Uterus (tissue), 4 donors: ENCODE data around the gene PHLDB3. TPM values are rescaled to one million over a fixed set of nuclear protein-coding genes. Genes with fewer than 3 reads are reported as not detected.

Experiments
- DNase-seq, 2 donors: peaks; one replicate each; pipeline ENCODE4 v3.0.0-alpha.2; 2019 to 2020
- H3K27ac ChIP-seq, 2 donors: fragments of 200-600 bp; sonication (generic); 1 replicate in 1 of 2; 2 replicates in 1 of 2; pipeline ENCODE4 v1.5.1; 2016 to 2018
- H3K27me3 ChIP-seq, 2 donors: fragments of 200-600 bp; sonication (generic); one replicate each; pipeline ENCODE4 v1.5.1; 2018 to 2019; ENCODE audit warnings: control low read depth in 1 of 2
- H3K36me3 ChIP-seq, 2 donors: fragments of 200-600 bp; sonication (generic); one replicate each; pipeline ENCODE4 v1.5.1; 2019; ENCODE audit warnings: control low read depth in 1 of 2
- H3K4me1 ChIP-seq, 2 donors: fragments of 200-600 bp; sonication (generic); one replicate each; pipeline ENCODE4 v1.5.1; 2018 to 2019; ENCODE audit warnings: control low read depth in 1 of 2
- H3K4me3 ChIP-seq, 2 donors: fragments of 200-600 bp; sonication (generic); 1 replicate in 1 of 2; 2 replicates in 1 of 2; pipeline ENCODE4 v1.5.1; 2018 to 2019; ENCODE audit warnings: mild to moderate bottlenecking in 1 of 2
- H3K9me3 ChIP-seq, 2 donors: fragments of 200-600 bp; sonication (generic); one replicate each; pipeline ENCODE4 v1.5.1; 2019; ENCODE audit warnings: control low read depth in 1 of 2
- POLR2A ChIP-seq, 2 donors: fragments of 450-650 bp; IDR thresholded peaks; one replicate each; pipeline ENCODE4 v1.6.1; 2016; ENCODE audit warnings: antibody characterized with exemption in 2 of 2, mild to moderate bottlenecking in 1 of 2, moderate library complexity in 1 of 2
- intact Hi-C: fragments of 100-400 bp; cut with DNase I; formaldehyde crosslinking; loops from one replicate; pipeline ENCODE4 v1.15.1; 2023; ENCODE audit warnings: low total_unique reads
- total RNA-seq, 4 donors: library from RNA; depleted of rRNA in 3 of 4; stranded (reverse); fragments of >200 nt in 3 of 4; gene quantifications; one replicate each; pipeline versions ENCODE4 v1.1.0 to v1.2.4, GENCODE V29; 2014 to 2023
- TF ChIP-seq, protein P1 (sequence below), 4 experiments: fragments of 200-600 bp in 2 of 4; fragments of 450-650 bp in 2 of 4; sonication (generic) in 2 of 4; IDR thresholded peaks; one replicate each; pipeline ENCODE4 v1.5.1; 2016 to 2019; ENCODE audit warnings: antibody characterized with exemption in 4 of 4, mild to moderate bottlenecking in 2 of 4, moderate library complexity in 1 of 4
- donor health status: DM: yes; HTN: yes; CAD: no.

PHLDB3 gene
- total RNA-seq, 4 donors from 2014 or later, result 0.51 to 27.1 (median 6.1) TPM

DNA sequence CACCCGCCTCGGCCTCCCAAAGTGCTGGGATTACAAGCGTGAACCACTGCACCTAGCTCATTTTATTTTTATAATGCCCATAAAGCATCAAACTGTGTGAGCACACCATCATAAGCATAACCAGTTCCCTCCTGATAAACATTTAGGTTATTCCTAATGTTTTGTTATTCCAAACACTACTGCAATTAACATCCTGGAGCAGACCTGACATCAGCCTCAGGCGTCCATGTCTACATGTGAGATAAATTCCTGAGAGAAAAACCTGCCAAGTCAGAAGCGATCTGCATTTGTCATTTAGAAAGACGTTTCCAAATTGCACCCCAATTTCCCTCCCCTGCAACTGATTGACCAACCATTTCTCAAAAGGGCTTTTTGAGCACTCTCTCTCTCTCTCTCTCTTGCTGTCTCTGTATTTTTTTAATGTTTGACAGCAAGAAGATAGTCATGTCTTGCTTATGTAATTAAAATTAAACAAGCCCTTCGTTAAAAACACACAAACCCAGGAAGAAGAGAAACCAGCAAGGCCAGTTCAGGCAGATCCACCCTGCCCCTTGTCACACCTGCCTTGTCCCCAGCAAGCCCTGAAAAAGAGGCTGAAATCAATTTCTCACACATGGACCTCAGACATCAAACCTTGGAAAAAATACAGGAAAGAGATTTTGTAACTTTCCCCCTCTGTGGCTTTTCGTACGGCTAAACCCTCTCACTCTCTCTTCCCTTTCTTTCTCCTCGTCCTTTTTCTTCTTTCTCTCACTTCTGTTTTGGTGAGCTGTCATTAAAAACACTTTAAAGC lies 49.0 kb downstream of the PHLDB3 start:
- intact Hi-C loops, result no loop called here
- no peak for DNase-seq
- no peaks in the 10 kb centered on the region for H3K36me3 ChIP-seq
- H3K4me3 ChIP-seq, result no peak overlapping the region
- no peak for TF ChIP-seq POLR2A (IDR thresholded peaks at IDR 0.05)
- TF ChIP-seq, protein P1, sequence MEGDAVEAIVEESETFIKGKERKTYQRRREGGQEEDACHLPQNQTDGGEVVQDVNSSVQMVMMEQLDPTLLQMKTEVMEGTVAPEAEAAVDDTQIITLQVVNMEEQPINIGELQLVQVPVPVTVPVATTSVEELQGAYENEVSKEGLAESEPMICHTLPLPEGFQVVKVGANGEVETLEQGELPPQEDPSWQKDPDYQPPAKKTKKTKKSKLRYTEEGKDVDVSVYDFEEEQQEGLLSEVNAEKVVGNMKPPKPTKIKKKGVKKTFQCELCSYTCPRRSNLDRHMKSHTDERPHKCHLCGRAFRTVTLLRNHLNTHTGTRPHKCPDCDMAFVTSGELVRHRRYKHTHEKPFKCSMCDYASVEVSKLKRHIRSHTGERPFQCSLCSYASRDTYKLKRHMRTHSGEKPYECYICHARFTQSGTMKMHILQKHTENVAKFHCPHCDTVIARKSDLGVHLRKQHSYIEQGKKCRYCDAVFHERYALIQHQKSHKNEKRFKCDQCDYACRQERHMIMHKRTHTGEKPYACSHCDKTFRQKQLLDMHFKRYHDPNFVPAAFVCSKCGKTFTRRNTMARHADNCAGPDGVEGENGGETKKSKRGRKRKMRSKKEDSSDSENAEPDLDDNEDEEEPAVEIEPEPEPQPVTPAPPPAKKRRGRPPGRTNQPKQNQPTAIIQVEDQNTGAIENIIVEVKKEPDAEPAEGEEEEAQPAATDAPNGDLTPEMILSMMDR (IDR thresholded peaks at IDR 0.05), result no peak
- H3K27ac ChIP-seq, result no peak overlapping the region
- H3K4me1 ChIP-seq, result no peaks in the 10 kb centered on the region
- H3K27me3 ChIP-seq, result no peaks in the 10 kb centered on the region
- no peaks in the 10 kb centered on the region for H3K9me3 ChIP-seq

DNA sequence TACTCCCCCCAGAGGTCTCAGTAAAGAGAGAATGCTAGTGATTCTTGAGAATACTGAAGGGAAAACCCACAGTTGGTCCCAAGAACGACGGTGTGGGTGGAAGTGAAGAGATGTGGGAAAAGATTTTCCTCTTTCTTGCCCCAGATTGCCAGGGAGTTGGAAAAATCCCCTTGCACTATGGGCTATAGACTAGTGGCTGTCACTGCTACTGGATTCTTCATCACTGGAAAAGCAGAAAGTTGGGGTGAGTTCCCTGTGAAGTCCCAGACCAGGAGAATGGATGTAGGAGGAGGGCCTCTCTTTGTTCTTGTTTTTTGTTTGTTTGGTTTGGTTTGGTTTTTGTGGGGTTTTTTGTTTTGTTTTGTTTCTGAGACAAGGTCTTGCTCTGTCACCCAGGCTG lies 50.5 kb downstream of the PHLDB3 start:
- no peak for DNase-seq
- intact Hi-C loops, result no loop called here
- no peaks in the 10 kb centered on the region for H3K4me1 ChIP-seq
- no peaks in the 10 kb centered on the region for H3K9me3 ChIP-seq
- no peak overlapping the region for H3K4me3 ChIP-seq
- H3K36me3 ChIP-seq, result no peaks in the 10 kb centered on the region
- no peaks in the 10 kb centered on the region for H3K27me3 ChIP-seq
- no peak overlapping the region for H3K27ac ChIP-seq
- no peak for TF ChIP-seq POLR2A (IDR thresholded peaks at IDR 0.05)
- TF ChIP-seq, protein P1 (IDR thresholded peaks at IDR 0.05), result no peak

DNA sequence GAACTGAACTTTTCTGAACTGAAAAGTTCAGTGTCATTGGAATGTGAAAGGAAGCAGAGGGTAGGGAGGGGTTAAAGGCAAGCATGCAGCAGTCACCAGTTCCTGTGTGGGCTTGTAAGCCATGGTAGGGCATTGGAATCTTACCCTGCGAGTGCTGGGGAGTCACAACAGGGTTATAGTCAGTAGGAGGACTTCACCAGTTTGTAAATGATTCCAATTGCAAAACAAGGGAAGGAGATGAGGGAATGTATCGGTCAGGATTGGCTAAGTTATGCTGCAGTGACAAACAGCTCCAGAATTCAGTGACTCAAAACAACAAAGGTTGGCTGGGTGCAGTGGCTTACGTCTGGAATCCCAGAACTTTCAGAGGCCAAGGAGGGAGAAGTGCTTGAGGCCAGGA lies 52.0 kb downstream of the PHLDB3 start:
- Histone ChIP-seq H3K36me3 (no peaks in the 10 kb centered on the region), H3K4me1 (no peaks in the 10 kb centered on the region), H3K27me3 (no peaks in the 10 kb centered on the region), H3K27ac (no peak overlapping the region), H3K4me3 (no peak overlapping the region), H3K9me3 (no peaks in the 10 kb centered on the region)
- intact Hi-C loops, result no loop called here
- DNase-seq, result no peak
- TF ChIP-seq, protein P1 (IDR thresholded peaks at IDR 0.05), result no peak
- TF ChIP-seq POLR2A (IDR thresholded peaks at IDR 0.05), result no peak

DNA sequence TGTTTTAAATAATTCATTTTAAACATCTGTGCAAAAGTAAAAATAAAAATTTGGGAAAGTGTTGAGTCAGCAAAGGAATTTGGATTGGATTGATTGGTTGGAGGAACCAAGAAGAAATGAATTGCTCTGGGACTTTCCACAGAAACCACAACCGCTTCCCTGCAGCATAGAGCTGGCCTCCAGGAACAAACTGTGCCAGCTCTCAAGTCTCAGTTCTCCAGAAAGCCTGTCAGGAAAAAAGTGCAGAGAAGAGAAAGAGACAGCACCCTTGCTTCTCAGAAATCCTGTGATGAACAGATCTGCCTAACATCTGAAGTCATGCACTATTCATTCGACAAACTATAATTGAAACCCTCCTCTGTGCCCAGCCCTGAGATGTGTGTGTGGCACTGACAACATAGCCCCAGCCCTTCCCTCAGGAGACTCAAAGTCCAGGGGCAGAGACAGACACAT lies 54.0 kb downstream of the PHLDB3 start:
- DNase-seq, result no peak
- Histone ChIP-seq H3K27me3 (no peaks in the 10 kb centered on the region), H3K9me3 (no peaks in the 10 kb centered on the region), H3K4me3 (no peak overlapping the region), H3K4me1 (no peaks in the 10 kb centered on the region), H3K27ac (no peak overlapping the region), H3K36me3 (no peaks in the 10 kb centered on the region)
- TF ChIP-seq, protein P1 (IDR thresholded peaks at IDR 0.05), result no peak
- TF ChIP-seq POLR2A (IDR thresholded peaks at IDR 0.05), result no peak
- intact Hi-C loops, result no loop called here

DNA sequence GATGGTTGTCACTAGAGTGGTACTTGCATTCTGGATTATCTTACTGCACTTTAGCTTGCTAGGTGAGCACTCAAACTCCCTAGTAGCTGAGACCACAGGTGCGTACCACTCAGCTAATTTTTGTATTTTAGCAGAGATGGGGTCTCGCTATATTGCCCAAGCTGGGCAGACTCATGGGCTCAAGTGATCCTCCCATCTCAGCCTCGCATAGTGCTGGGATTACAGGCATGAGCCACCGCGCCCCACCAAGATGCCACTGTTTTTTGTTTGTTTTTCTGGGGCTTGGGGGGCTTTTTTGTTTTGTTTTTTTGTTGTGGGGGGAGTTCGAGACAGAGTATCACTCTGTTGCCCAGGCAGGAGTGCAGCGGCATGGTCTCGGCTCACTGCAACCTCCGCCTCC lies 56.9 kb downstream of the PHLDB3 start:
- no peak for DNase-seq
- Histone ChIP-seq H3K27me3 (no peaks in the 10 kb centered on the region), H3K4me1 (no peaks in the 10 kb centered on the region), H3K4me3 (no peak overlapping the region), H3K27ac (no peak overlapping the region), H3K36me3 (no peaks in the 10 kb centered on the region), H3K9me3 (no peaks in the 10 kb centered on the region)
- intact Hi-C loops, result loop anchor here (2.0 kb wide), 1 partner anchor 71 kb away; no protein-coding TSS in a partner anchor
- TF ChIP-seq POLR2A (IDR thresholded peaks at IDR 0.05), result no peak
- TF ChIP-seq, protein P1 (IDR thresholded peaks at IDR 0.05), result no peak
